GM19240 (cell line): ENCODE measurements around the gene ZBTB21.
A peak's percentile ranks its signal among the peaks of the same experiment; 100 is the strongest.

ENCODE experiments used
- DNase-seq: peaks from one replicate; pipeline ENCODE4 v3.0.0; 2011; ENCODE audit warnings: low spot score; ENCODE audit not compliant: insufficient read length

ZBTB21 gene

DNA sequence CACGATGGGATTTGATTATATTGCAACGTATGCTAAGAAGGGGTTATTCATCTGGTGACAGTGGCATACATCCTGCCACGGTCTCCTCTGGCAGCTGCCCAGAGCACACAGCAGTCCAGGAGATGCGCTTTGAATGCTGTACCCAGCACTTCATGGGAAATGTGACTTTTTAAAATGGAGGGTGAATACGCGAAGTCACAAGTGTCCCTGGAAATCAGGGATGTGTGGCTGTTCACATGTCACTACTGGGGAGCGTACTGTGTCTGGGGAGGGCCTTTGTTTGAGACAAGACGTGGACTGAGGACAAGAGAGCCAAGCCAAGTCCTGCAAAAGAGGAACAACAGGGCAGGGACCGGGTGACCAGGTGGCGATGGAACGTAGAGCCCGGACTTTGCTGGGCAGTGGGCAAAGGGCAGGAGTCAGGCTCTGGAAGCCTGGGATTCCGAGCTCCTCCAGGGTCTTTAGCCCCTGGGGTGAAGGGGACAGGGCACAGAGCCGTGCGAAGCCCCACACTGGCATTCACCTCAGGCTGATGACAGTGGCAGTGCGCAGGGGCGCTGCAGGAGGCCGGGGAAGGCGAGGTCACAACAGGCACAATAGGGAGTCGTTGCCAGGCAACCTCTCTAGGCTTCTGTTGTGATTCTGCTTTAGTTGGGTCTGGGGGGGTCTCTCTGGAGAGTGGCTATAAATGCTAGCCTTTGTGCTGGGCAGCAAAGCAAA, 11.4 kb upstream of the ZBTB21 start:
- no peak for DNase-seq

DNA sequence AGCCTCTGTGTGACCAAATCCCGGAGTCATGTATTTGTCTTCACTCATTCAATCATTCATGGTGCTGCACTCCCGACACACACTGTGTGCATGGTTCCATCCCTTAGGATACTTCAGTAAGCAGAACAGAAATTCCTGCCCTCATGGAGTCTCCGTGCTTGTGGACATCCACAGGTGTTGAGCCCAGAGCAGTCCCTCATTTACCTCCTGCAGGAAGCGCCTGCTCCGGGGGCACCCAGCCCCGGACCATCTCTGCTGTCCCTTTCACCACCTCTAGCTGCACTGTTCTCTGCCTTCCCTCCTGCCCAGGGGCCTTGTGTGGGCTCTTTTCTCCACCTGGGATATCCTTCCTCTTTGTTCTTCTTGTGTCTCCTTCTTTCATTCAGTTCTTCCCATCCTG, 9.5 kb upstream of the ZBTB21 start:
- DNase-seq = no peak

GRCh38 chr21:42019101-42019605, 9.0 kb upstream of the ZBTB21 start:
- DNase-seq = no peak

DNA sequence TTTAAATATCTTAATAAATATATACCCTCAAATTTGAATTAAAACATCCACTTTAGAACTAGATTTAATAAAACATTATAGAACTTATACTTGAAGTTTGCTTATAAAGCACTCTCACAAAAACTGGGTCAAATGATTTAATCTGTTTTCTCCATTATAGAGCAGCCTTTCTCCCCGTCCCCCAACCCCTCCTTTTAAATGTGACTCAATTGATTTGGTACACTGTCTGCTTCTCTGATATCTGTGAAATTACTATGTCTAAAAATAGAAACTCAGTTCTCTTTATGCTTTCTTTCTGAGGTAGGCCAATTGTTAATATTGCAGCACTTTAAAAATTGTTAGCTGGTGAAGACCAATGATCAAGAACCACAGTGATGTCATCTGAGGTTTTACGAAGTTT, 6.9 kb upstream of the ZBTB21 start:
- no peak for DNase-seq

GRCh38 chr21:42016364-42016985, 6.3 kb upstream of the ZBTB21 start:
- DNase-seq = no peak

DNA sequence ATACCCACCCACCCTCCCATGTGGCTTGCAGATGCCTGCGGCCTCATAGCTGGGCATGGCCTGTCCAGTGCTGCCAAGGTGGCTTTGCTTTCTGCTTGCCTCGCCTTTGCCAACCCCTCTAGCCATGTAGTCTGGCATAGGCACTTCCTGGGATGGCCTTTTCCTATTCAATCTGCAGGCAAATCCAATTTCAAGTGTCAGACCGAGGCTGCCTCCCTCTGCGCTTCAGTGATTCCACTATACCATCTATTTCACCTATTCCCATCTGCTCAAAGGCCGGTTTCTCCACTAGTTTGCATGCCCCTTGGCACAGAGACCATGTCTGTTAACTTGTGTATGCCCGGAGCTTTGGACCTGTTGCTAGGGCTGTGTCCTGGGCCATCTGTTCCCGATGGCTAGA, 3.8 kb upstream of the ZBTB21 start:
- DNase-seq = no peak

DNA sequence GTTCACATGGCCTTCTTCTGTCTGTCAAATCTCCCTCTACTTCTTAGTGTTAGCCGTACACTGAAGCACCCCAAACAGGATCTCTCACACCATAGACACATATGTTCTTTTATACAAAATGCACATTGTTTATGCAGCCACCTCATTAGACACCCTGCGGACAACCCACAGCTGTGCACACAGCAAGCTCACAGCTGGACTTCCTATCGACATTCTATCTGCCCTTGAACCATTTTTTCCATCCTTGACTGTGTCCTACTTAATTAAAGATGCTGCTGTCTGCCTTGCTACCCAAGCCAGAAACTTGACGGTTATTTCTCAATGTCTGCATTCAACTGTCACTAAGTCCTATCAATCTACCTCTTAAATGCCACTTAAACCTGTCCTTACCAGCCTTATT, 3.2 kb upstream of the ZBTB21 start:
- no peak for DNase-seq

DNA sequence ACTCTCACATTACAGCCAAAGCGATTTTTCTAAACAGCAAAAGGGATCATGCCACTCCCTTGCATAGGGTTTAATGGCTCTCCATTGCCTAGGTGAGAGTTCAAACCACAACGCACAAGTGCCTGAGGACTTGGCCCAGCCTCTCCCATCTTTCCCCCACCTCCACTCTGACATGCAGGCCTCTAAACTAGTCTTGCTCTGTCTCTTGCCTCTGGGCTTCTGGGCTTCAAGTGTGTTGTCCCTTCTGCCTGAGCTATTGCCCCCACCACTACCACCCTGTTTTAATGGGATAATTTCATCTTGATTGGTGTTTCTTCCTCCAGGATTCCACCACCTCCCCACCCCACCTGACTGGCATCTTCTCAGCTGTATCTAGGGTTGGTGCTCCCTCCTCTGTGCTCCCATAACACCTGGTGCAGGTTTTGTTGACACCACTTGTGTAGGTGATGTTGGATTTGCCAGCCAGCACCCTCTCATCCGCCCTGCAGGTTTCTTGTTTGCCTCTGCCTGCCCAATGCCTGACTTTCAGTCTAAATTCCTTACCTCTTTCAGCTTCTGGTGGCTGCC, 2.7 kb upstream of the ZBTB21 start:
- no peak for DNase-seq

GRCh38 chr21:42012344-42012743, 2.2 kb upstream of the ZBTB21 start:
- no peak for DNase-seq

DNA sequence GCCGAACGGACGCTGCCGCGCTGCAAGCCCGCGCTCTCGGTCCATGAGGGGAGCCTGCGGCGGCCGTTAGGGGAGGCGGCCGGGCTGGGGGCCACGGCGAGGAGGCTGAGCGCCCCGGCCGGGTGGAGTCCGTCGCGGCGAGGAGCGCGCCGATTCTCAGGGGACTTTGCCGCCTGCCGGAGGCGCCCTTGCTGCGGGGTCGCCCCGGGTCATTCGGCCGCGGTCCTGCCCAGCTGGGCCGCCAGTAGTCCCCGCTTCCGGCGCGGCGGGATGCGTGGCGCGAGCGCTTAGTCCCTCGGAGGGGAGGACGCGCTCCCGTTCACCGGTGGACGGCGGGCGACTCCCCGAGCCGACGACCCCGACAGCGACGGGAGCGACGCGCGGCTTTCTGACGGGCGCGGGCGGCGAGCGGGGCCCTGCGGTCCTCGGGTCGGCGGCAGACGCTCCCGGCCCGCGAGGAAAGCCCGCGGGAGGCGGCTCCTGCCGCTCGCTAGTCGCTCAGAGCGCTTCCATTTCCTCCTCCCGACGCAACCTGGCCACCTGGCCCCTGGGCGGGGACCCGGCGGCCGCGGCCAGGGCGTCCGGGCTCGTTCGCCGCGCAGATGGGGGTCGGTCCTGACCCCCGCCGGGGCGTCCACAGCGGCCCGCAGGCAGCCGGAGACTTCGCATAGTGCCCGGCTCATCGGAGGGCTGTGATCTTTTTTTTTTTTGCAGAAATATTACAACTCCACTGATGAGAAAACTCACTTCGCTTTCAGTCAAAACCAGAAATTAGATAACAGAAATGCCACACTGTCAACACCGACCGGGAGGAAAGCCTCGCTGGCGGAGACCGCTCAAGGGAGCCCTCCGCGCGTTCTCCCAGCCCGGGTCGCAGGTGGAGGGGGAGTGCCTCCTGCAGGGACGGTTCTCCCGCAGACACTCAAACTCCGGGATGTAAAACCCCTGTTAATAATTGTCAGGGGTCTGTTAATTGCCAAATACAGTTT, 641 bp upstream of the ZBTB21 start:
- DNase-seq = peak; percentile 19

- DNase-seq = no peak
These were observed 936 bp downstream of the ZBTB21 start for GRCh38 chr21:42009018-42009830.

DNA sequence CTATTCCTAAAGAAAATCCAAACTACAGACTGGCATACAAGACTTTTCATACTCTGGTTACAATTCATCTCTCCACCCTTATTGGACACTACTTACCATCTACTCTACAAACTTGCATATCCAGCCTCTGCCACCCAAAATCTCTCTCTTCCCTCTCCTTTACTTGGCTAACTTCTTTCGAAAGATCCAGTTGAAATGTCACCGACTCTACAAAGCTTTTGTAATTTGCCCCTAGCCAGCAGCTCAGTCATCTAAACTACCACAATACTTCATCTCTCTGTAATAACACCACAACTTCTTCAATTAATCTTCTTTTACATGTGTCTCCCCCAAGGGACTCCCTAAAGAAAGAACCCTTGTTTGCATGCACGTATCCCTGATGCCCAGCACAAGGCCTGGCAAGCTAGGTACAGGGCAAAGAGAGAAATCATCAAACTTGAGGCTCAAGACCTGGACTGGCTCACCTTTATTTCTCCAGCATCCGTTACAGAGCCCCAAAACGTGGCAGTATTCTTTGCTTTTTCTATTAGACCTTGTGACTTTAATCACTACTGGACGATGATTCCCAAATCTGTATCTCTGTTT, 2.7 kb downstream of the ZBTB21 start:
- DNase-seq = no peak

DNA sequence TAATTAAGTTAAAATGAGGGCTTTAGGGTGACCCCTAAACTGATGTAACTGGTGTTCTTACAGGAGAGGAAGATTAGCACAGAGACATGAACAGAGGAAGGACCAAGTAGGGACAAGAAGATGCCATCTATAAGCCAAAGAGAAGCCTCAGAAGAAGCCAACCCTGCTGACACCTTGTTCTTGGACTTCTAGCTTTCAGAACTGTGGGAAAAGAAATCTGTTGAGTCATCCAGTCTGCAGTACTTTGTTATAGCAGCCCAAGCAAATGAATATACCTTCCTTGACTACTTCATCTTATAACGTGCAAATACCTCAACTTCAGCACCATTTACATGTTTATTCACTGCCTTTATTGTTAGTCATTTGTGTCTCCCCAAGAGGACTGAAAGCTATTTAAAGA, 3.4 kb downstream of the ZBTB21 start:
- DNase-seq = no peak

DNA sequence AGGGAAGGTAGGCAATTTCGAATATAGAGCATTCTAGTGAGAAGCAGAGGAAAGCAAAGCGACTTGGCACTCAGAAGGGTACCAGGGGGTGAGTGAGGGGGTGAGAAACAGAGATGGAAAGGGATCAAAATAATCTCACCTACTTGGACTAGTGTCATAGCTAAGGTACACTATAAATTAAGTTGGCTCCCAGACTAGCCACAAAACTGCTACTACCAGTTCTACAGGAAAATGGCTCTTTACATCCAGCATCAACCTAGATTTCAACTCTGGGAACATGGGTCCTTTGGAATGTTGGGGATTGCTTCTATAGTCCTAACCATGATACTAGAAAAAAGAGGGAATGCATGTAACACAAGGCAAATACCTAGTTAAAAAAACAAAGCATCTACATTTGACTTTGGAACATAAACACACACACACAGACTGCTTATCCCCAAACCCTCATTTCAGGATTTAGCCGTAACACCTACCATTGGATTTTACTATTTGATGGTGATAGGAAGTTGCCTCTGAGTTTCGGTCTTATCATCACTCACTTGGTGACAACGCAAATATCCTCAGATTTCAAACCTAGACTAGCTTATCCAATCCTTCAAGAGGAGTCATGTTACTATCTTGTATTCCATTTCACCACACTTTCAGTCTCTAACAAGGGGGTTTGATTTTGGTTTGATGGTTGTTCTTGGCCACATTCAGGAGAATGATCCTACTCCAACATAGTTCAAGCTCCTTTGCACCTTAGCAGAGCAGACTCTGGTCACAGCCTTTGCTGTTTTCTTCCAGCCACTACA, 5.6 kb downstream of the ZBTB21 start:
- no peak for DNase-seq

- DNase-seq = no peak
These were observed 7.1 kb downstream of the ZBTB21 start for GRCh38 chr21:42003051-42003461.

DNA sequence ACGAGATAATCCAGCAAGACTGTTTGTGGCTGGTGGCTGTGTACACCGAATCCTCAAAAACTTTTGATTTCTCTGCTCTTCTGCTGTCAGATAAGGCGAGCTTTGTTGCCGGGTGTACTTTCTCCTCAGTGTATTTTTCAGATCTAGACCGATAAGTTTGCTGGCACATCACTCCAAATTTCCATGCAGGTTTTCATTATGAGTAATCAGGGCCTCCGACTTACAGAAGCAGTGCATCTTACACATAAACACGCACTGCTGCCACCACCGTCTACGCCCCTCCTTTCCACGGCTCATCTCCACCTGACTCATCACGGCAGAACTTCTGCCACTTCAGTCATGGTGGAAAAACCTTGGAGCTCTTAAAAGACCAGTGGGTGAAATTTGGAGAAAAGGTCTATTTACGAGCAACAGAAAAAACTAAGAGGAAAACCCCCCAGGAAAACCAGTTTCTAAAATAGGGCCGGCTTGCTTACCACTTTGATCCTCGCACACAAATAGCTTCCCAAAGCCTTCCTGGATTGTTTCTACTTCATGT, 7.7 kb downstream of the ZBTB21 start:
- peak; percentile 25 for DNase-seq

DNA sequence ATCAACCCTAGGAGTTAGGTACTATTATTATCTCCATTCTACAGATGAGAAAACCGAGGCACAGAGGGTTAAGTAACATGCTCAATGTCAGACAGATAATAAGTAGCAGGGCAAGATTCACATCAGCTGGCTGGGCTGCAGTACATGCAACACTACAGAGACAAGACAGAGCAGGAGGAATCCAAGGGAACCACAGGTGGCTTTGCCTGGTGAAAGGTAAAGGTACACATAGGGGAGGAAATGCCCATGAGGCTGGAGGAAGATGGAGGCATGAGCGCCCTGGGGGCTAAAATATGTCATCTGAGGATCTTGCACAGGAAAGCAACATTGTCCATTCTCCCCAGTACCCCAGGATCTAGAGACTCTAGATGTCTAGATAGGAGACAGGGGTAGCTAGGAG, 8.4 kb downstream of the ZBTB21 start:
- DNase-seq = no peak

GRCh38 chr21:42000908-42001307, 9.3 kb downstream of the ZBTB21 start:
- DNase-seq = no peak

GRCh38 chr21:41997657-41998056, 12.5 kb downstream of the ZBTB21 start:
- no peak for DNase-seq
